Right lobe of liver (tissue), 4 donors: ENCODE measurements around the gene PRR11.

Experiments
- CTCF ChIP-seq, 4 donors: fragments of 200-600 bp in 3 of 4; fragments of 450-650 bp in 1 of 4; IDR thresholded peaks; one replicate each; pipeline versions ENCODE4 v1.5.1 to v1.8.0; 2016 to 2022; ENCODE audit warnings: antibody characterized with exemption in 4 of 4, mild to moderate bottlenecking in 2 of 4
- POLR2A ChIP-seq: fragments of 450-650 bp; IDR thresholded peaks from one replicate; pipeline ENCODE4 v1.6.1; 2017; ENCODE audit warnings: antibody characterized with exemption, mild to moderate bottlenecking
- donor health status: DM: no; HTN: no; CAD: no.
- donor health status: DM: no; HTN: no; CAD: no.
- donor health status: DM: no; HTN: yes; CAD: no.

- TF ChIP-seq CTCF (IDR thresholded peaks at IDR 0.05) (no peak), POLR2A (no peak)
These were observed 30.5 kb downstream of the PRR11 start for GRCh38 chr17:59185997-59186396.
